Stimulated activated CD8-positive, alpha-beta memory T cell treated with anti-CD3 and anti-CD28 coated beads, Interleukin-7, amount 100 ng/mL, for 24 hours (primary cell): ENCODE data around the gene TMEM108.

Source experiments
- DNase-seq: peaks from one replicate; pipeline ENCODE4 v3.0.0-alpha.2; 2020; ENCODE audit warnings: low read depth

TMEM108 gene

DNA sequence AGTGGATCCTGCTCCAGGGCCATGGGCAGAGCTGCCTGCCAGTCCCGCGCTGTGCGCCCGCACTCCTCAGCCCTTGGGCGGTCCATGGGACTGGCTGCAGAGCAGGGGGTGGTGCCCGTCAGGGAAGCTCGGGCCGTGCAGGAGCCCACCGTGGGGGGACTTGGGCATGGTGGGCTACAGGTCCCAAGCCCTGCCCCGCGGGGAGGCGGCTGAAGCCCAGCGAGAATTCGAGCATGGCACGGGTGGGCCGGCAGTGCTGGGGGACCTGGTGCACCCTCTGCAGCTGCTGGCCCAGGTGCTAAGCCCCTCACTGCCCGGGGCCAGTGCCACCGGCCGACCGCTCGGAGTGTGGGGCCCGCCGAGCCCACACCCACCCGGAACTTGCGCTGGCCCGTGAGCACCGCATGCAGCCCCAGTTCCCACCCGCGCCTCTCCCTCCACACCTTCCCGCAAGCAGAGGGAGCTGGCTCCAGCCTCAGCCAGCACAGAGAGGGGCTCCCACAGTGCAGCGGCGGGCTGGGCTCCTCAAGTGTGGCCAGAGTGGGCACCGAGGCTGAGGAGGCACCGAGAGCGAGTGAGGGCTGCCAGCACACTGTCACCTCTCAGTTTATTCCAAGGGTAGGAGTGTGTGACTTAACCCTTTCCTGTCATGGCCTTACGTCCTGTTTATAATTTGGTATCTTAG lies 129.3 kb downstream of the TMEM108 start:
- DNase-seq: no peak

DNA sequence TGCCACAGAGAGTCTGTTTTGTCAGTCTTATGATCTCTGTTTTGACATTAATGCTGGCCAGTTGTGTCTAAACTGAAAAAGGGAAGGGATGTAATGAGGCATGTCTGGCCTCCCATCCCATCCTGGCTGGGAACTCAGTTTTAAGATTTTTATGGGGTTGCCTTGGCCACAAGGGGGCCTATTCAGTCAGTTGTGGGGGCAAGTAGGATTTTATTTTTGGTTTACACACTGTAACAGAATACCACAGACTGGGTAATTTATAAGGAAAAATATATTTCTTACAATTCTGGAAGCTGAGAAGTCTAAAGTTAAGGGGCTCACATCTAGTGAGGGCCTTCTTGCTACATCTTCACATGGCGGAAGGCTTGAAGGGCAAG lies 129.8 kb downstream of the TMEM108 start:
- no peak for DNase-seq

DNA sequence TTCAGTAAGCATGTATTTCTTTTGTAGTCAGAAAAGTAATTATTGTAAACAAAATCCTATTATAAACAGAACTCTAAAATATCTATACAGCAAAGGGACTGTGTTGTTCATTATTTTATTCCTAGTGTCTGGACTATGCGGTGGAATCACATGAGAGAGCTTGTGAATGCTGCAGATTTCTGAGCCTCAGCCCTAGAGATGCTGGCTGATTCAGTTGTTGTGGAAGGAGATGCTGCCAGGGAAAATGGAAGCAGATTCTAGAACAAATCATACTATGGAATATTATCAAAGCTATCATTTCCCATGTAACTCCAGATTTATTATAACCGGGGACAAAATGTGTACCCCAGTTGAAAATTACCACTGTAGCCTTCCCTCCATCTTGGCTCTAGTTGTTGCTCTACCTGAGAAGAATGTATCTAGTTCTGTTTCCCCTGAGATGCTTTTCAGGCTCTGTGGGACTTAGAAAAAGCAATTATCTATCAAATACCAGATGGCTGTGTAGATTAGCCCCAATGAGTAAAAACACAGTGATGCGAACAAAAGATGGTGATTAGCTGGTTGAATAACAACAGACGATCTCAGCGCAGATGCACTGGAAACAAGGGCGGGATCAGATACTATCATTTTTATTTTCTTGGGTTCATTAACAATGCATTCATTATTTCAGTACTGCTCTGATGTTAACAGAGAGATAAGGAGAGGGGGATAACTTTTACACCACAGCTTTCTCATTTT lies 131.3 kb downstream of the TMEM108 start:
- no peak for DNase-seq

DNA sequence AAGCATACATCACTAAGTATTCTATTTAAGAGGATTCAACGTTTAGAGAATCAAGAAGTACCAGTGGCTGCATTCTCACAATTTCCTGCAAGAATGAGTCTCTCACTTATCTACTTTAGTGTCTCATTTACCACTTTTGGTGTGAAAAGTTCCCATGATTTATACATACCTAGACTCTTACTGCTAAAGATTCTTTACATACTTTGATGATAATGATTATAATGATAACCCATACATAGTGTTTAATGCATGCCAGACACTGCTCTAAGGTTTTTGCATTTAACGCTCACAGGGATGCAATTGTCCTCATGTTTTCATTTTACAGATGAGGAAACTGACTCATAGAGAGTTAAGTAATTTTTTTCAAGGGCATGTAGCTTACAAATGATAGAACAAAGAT lies 133.6 kb downstream of the TMEM108 start:
- no peak for DNase-seq

DNA sequence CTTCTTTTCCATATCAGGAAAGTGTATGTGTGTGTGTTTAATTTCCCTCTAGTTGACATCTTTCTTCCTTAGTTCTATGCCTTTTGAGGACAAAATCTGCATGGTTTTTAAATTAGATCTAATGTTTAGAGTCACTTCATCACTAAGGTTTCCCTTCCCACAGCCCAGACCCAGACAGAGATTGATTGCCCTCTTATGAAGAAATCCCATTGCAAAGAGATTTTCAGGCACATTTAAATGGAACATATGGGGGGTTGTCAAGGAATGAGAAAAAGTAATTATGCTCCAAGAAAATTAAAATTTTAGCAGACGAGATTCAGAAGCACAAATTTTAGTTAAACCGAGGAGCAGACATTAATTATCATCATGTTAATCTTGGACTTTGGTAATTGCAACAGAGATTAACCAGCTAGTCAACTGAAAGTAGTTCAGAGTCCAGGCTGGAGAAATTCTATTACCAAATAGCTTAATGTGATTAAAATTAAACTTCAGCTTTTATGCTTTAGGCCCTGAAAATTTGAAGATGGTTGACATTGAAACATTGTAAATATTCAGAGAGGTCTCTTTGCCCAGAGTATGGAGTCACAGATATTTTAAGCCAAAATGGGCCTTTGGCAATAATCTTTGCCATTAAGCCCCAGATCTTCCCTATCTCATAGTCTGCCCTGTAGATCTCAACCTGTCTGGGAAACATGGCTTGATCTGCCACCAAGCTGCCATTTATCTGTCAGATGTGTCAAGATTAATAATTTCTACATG lies 143.4 kb downstream of the TMEM108 start:
- DNase-seq: no peak

DNA sequence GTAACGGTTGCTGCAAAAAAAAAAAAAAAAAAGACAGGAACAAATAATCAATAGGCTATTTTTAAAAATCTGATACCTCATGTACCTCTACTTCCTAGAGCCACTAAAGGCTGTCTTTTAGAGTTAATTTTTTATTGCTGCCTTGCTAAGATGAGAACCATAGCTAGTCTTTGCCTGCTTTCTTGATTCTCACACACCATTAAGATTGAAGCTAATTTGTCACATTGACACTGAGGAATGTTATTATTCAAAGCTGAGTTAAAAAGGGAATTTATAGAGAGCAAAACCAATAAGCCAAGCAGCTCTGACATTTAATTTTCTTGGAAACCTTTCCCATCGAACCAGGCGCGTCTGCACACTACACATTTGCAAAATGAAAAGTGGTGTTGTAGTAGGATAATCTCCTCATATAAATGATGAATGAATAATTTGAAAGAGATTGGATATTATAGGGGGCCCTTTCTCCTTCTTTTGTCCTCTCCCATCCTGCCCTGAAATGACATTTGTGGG lies 149.7 kb downstream of the TMEM108 start:
- DNase-seq: no peak

DNA sequence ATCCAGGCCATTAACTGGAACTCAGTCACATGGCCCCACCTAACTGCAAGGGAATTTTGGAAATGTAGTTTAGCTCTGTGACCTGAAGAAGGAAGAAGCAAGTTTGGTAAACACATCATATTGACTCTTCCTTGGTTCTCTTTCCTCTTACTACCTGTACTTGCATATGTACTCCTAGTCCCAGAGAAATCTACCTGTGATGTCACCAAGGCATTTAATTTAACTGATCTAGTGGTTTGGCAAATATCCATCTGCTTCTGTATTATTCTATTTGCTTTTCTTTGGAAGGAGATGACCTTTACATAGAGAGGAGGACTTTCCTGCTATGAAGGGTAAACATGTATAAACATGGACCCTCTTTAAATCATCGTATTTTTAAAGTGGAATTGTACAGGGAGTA lies 150.8 kb downstream of the TMEM108 start:
- DNase-seq: no peak

DNA sequence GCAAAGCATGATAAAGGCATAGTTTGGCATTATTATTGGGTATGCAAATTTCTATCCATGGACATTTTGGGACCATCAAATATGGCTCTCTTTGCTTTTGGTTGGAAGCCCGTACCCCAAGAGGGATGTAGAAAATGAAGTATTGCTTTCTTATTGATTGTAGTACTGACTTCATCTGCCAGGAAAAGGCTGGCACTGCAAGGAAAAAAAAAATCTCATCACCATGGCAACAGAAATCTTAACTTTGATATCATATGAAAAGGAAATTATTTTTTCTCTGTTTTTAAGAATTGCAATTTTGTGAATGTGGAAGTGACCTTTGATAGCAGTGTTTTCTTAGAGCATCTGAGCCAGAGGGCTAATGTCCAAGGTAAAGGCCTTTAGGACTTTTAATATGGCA lies 151.7 kb downstream of the TMEM108 start:
- DNase-seq: no peak

DNA sequence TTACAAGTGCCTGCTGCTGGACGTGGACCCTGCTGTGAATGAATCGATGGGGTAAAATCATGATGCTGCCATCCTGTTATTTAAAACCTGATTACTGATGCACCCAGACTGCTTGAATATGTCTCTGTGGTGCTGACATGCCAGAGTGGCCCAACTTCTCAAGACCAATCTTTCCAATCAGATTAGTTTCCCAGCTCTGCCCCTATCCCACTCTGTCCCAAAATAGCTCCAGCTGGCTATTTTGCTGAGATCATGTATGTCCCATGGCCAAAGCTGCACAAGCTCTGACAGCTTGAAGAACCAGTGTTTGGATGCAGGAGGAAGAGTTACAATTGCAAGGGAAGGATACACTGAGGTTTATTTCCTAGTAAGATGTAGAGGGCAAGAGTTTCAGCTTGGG lies 153.6 kb downstream of the TMEM108 start:
- no peak for DNase-seq

DNA sequence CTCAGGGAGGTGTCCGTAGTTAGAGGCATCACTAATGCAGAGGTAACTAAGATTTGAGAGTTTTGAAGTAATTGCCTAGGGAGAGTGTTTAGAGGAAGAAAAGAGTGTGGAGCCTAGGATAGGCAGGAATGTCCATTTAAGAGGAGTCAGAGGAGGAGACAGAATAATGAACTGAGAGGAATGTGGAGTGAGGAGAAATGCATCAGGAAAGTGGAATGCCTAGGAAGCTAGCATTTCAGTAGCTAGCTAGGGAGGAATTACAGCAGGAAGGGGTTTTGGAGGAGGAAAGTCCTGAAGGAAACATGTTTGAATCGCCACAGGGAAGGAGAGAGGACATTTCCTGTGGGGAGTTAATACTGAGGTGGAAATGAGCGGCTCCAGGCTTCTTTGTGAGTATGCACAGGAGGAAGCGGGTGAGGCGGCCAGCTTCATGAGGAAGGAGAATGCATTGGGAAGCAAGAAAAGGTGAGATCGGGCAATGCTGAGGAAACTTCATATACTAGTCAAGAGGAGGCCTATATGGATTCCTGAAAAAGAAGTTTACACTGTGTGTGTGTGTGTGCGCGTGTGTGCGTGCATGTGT lies 154.3 kb downstream of the TMEM108 start:
- DNase-seq: no peak

DNA sequence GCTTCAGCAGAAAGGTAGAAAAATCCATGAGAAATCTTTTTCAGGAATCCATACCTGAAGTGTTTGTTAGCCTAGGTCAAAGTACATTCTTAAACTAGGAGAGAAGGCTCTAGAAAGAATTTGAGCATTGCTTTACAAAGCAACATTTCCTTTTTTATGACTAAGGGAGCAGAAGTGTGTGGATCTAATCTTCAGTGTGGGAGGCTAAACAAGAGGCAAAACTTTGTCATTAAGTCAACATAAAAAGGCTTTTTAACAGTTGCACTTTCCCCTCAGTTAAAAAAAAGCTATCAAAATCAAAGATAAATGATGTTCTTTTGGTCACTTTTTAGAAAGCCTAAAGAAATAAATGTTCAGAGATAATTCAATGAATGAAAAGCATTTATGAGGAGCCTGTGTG lies 154.8 kb downstream of the TMEM108 start:
- no peak for DNase-seq

DNA sequence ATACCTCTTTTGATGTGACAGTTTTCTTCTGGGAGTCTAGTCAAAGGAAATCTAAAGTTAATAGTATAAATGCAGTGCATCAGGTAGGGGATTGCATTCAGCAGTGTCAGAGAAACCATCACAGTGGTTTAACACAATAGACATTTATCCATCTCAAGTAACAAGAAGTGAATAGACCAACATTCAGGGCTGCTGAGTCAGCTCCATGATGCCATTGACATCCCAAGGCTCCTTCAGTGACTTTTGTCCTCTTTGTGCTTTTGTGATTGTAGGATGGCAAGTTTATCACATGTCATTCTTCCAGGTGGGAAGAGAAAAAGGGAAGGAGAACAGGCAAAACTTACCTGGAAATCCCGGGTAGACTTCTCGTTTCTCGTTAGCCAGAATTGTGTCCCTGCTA lies 158.3 kb downstream of the TMEM108 start:
- no peak for DNase-seq

DNA sequence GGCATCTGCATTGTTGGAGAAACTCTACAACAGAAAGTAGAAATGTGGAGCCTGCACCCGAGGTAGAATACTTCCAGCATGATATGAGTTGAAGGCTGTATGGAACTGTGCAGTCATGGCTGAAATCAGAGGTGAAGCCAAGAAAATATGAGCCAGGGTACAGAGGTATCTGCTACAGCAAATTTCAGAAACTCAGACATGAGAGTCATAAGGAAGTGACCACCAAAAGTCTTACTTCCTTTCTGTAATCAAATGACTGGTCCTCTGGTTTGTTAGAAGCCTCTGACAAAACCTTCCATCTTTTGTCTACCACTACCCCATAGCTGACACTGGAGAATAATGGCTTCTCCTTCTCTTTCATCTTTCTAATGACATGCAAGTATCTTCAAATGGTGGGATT lies 159.4 kb downstream of the TMEM108 start:
- DNase-seq: no peak

DNA sequence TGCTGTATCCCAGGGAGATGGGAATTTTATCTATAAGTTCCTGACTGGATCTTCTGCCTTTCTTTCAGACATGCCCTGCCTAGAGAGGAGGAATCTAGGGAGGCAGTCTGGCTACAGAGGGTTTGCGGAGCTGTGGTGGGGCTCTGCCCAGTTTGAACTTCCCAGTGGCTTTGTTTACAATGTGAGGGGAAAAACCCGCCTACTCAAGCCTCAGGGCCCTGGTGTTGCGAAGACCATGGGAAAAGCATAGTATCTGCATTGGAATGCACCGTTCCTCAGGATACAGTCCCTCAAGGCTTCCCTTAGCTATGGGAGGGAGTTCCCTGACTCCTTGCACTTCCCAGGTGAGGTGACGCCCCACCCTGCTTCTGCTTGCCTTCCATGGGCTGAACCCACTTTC lies 168.7 kb downstream of the TMEM108 start:
- DNase-seq: no peak

DNA sequence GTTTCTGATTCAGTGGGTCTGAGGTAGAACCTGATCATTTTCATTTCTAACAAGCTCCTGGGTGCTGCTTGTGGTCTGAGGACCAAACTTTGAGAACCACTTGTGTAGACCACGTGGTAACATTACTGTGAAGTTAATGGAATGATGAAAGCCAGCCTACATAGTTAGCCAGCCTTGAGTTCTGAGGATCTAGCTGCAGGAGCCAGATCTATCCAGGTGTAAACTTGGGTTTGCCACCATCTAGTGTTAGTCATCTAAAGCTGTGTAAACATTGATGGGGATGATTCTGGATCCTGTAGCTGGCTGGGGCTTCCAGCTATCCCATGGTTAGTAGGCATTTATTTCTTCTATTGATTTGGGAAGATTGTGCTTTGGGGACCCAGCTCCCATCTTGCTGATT lies 170.0 kb downstream of the TMEM108 start:
- no peak for DNase-seq

DNA sequence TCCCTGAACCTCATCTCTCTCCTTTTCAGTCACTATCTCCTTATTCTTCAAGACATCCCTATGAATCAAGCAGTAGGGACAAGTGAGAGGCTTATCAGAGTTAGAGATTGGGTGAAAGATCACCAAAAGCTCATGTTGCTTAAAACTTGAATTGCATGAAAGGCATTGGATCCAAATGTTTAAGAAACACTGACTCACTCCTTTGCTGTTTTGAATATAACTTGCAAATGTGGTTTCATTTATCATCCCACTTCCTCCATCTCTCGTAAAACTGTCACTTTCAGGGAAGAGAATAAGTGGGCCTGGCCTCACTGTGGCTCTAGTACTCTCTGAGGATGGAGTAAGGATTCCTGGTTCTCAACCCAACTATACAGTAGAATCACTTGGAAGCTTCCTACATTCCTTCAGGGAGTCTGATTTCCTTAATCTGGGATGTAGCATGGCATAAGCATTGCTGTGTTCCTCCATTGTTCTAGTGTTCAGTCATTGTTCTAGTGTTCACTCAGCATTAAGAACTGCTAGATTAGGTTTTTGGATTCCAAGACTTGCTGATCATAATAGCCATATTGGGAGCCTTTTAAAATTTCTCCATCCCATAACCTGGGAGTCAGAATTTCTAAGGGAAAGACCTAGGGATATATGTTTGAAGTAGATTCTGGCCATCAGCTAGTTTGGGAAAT lies 171.8 kb downstream of the TMEM108 start:
- no peak for DNase-seq

DNA sequence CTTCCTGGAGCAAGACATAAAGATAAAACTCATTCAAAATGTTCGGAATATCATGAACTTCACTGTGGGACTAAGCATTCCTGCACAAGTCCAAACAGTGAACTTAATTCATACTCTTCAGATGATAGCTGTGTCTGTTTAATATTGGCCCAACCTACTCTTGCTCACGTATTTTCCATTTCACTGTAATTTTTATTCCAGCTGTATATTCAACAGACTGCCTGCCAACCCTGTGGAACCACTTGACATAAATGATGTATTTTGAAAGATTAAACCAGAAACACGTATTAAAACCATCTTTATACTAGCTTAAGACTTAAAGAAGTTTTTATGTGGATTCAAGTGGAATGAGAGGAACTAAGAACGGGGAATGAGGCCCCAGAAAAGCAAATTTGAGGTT lies 172.5 kb downstream of the TMEM108 start:
- DNase-seq: no peak

DNA sequence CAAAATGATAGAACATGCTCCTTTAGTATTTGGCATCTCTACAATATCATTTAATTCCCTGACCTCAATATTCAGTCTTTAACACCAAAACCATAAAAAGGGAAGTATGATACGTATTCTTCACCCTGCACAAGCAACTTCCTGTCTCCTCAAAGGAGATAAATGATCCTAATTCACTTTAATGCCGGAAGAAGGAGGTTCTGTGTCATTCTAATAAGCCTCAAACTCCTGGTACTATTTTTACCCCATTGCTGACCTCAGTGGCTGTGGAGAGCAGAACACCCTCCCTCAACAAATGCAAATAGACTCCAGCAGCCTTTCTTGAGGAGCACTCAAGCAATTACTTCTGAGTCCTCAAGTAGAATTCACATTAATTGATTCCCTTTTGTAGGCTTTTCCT lies 173.3 kb downstream of the TMEM108 start:
- no peak for DNase-seq

DNA sequence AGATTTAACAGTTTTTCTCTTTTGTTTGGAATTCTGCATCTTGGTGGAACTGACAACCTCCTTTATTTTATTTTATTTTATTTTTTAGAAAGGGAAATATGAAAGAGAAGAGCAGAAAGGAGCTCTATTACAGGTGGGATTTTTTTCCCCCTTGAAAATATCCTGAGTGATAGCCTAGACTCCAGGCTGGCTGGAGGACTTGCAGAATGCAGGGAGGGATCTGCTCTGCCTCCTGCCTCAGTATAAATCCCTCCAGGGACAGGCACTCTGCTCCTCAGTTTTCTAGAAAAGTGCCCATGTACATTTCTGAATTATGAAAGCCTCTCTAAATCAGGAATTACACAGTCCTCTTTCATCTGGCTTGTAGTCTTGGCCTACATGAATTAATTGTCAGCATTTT lies 173.7 kb downstream of the TMEM108 start:
- no peak for DNase-seq

DNA sequence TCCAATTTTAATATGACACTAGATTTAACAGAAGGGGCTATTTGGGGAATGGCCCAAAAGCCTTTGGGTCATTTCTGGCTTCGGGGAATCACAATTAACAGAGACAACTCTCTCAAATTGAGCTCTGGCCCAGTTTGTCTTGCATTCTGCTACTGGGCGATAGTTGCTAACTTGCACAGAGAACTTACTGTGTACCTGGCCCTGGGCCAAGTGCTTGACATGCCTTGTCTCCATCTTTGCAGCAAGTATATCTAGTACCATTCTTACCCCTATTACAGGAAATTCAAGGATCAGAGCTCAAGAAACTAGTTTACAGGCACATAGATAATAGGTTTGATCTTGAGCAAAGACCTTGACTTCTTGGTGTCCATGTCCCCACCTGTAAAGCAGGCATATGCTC lies 175.7 kb downstream of the TMEM108 start:
- no peak for DNase-seq

DNA sequence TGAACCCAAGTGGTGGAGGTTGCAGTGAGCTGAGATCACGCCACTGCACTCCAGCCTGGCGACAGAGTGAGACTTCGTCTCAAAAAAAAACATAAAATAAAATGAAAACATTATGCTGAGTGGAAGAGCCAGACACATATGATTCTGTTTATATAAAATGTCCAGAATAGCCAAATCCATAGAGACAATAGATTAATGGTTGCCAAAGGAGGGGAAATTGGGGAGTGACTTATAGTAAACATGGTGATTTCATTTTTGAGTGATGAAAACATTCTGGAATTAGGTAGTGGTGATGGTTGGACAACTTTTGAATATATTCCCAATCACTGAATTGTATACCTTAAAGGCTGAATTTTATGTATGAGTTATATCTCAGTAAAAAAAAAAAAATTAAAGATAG lies 189.6 kb downstream of the TMEM108 start:
- DNase-seq: no peak

DNA sequence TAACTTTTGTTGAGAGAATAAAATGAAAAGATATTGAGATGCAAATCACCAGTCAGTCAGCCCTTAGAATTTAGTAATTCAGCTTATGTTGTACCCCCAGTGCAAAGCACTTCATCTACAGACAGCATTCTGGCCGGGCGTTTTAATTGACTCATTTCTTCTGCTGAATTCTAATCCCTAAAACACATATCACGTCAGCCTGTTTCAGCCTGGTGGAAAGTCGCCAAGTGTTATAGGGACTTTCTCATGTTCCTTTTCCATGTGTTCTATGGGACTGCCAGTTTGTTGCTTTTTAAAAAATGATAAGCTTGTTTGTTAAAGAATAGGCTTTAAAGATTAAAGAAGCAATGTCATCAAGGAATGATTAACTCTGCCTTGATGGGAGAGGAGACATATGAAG lies 192.0 kb downstream of the TMEM108 start:
- DNase-seq: no peak
